Stimulated activated naive CD8-positive, alpha-beta T cell treated with anti-CD3 and anti-CD28 coated beads, Interleukin-15, Interleukin-2, amounts not matched to agents 100 ng/mL and 50 ng/mL, for 24 hours (primary cell): ENCODE results near the gene ZFP3.
"Not testable (repeated sequence)": the region's sequence is repeated elsewhere in the genome, so short reads cannot be mapped to it uniquely, and the experiment has no call there.

Source experiments
- H3K27ac Mint-ChIP-seq: one replicate; pipeline ENCODE4 v1.8.0; 2021; ENCODE audit warnings: mild to moderate bottlenecking, mixed read lengths
- H3K27me3 Mint-ChIP-seq: one replicate; pipeline ENCODE4 v1.8.0; 2021; ENCODE audit warnings: mixed read lengths
- H3K36me3 Mint-ChIP-seq: one replicate; pipeline ENCODE4 v1.8.0; 2021; ENCODE audit warnings: low read depth, mixed read lengths
- H3K4me1 Mint-ChIP-seq: one replicate; pipeline ENCODE4 v1.8.0; 2021; ENCODE audit warnings: low read depth, mixed read lengths
- H3K4me3 Mint-ChIP-seq: one replicate; pipeline ENCODE4 v1.8.0; 2021; ENCODE audit warnings: mild to moderate bottlenecking, mixed read lengths
- H3K9me3 Mint-ChIP-seq: one replicate; pipeline ENCODE4 v1.8.0; 2021; ENCODE audit warnings: mixed read lengths

ZFP3 gene

DNA sequence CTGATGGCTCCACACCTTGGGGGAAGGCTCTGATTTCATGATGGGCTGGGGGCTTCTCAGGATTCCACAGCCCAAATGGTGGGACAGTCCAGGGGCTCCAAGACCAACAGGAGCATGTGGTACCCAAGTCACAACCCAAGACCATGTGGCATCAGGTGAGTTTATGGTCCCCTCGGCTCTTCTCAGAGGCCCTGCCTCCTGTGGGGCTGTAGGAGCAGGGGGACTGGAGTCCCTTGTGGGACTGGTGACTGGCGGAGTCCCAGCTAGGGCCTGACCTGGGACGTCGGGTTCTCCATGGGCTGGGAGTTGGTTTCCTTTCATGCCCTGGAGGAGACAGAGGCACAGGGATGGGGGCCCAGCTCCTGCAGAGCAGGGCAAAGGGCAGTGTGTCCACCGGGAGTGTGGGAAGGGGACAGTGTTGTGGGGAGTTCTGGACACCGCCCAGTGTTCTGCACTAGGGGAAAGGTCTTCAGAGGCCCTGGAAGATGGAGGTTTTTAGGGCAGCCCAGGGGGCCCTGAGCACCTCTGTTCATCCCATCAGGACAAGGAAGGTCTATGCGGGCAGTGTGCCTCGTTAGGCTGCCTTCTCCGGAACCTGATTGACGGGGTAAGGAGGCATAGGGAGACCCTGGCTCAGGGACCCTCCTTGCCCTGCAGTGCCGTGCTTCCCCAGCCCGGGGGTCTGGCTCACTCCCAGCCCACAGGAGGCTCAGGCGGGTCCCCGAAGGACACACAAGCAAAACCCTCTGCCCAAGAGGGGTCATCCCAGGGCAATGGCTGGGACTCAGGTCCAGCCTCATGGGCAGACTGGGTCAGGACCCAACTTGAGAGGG, 58.5 kb downstream of the ZFP3 start:
- not testable (repeated sequence) for H3K27ac Mint-ChIP-seq, H3K27me3 Mint-ChIP-seq, H3K4me1 Mint-ChIP-seq, H3K9me3 Mint-ChIP-seq, H3K4me3 Mint-ChIP-seq, H3K36me3 Mint-ChIP-seq

- H3K4me3 Mint-ChIP-seq, H3K4me1 Mint-ChIP-seq, H3K9me3 Mint-ChIP-seq, H3K27me3 Mint-ChIP-seq, H3K27ac Mint-ChIP-seq, H3K36me3 Mint-ChIP-seq: not testable (repeated sequence)
Observed at GRCh38 chr17:5137511-5138197, 59.4 kb downstream of the ZFP3 start.

- H3K27me3 Mint-ChIP-seq, H3K4me3 Mint-ChIP-seq, H3K36me3 Mint-ChIP-seq, H3K9me3 Mint-ChIP-seq, H3K4me1 Mint-ChIP-seq, H3K27ac Mint-ChIP-seq: not testable (repeated sequence)
Observed at GRCh38 chr17:5138198-5138544, 59.9 kb downstream of the ZFP3 start.

- Mint-ChIP-seq H3K9me3 (no peaks in the 10 kb centered on the region), H3K27ac (no peak overlapping the region), H3K4me1 (no peaks in the 10 kb centered on the region), H3K4me3 (no peak overlapping the region), H3K27me3 (no peaks in the 10 kb centered on the region), H3K36me3 (no peaks in the 10 kb centered on the region)
Observed at GRCh38 chr17:5138616-5139457, 60.6 kb downstream of the ZFP3 start.

GRCh38 chr17:5139458-5139732, 61.1 kb downstream of the ZFP3 start:
- Mint-ChIP-seq H3K36me3 (no peaks in the 10 kb centered on the region), H3K27ac (no peak overlapping the region), H3K4me3 (no peak overlapping the region), H3K4me1 (no peaks in the 10 kb centered on the region), H3K9me3 (no peaks in the 10 kb centered on the region), H3K27me3 (no peaks in the 10 kb centered on the region)

GRCh38 chr17:5142877-5143276, 64.6 kb downstream of the ZFP3 start:
- H3K27me3 Mint-ChIP-seq: peaks cover 16% of the 10 kb centered on the region
- H3K36me3 Mint-ChIP-seq, H3K27ac Mint-ChIP-seq, H3K4me3 Mint-ChIP-seq, H3K9me3 Mint-ChIP-seq, H3K4me1 Mint-ChIP-seq: not testable (repeated sequence)
